Hematopoietic multipotent progenitor cell treated with erythropoietin and hydrocortisone succinate and interleukin-3 and kit ligand, for 4 days (in vitro differentiated cells): ENCODE data around the gene FREM1.
A peak's percentile ranks its signal among the peaks of the same experiment; 100 is the strongest.

ENCODE experiments used
- DNase-seq: peaks from one replicate; pipeline ENCODE4 v3.0.0-alpha.2; 2015

Gene FREM1

DNA sequence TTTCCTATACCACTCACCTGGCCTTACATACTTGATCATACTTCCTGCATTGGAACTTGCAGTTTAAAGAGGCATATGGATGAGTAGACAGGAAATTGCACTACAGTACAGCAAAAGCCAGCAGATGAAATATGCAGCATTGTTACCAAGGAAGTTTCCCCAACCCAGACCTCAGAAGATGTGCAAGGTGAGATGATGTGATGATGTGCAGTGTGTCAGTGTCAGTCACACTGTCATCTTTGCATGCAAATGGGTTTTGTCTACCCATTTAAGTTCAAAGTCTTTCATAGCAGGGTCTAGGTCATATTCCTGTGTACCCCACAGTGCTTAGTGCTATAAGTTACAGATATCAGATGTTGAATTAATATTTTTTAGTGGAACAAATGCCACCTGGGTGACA, 98.4 kb downstream of the FREM1 start:
- no peak for DNase-seq

DNA sequence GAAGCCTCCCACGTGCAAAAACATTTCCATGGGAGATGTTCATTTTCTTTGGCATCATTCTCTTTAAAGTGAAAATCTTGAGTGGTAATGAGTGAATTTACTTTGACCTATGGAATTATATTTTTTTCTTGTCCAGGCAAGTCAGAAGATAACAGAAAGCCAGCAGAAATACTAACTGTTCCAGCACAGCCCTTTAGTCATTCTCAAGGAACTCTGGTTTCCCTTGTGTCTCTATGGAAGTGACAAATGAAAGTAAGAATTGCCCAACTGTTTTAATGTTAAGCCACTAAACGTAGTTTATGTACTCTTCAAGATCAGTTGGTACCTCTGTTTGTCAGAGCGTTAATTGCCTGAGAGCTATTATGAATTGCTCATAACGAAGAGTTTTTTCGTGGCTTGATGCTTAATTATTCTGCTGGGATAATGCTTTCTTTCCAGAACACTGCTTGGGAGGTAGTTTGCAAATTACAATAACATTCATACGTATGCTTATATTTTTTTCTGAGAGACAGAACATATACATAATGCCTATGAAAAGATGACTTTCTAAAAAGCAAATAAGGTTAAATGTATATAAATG, 103.2 kb downstream of the FREM1 start:
- no peak for DNase-seq

DNA sequence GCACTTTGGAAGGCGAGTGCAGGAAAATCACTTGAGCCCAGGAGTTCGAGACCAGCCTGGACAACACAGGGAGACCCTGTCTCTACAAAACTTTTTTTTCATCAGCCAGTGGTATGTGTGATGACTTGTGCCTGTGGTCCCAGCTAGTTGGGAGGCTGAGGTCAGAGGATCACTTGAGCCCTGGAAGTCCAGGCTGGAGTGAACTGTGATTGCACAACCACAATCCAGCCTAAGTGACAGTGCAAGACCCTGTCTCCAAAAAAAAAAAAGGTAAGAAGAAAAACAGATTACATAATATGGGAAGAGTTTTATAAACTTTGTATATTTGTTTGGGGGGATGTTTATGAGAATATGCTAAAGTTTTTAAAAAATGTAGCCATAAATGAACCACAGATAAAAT, 111.2 kb downstream of the FREM1 start:
- no peak for DNase-seq

DNA sequence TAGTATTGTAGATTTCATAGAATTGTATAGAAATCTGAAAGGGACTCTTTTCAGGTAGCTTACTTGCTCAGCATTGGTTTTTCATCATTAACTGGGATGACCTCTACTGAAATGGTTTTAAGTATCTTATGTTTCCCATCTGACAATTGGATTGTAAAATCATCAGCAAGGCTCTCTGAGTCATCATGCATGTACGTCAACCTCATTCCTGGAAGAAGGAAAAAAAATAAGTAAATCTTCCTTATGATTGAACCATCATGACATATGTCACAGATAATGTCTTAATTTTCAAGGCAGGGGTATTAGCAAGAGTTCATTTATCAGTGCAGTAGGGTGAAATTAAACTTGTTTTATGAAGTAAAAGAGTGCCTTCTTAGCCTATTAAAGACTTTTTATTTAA, 112.8 kb downstream of the FREM1 start:
- no peak for DNase-seq

DNA sequence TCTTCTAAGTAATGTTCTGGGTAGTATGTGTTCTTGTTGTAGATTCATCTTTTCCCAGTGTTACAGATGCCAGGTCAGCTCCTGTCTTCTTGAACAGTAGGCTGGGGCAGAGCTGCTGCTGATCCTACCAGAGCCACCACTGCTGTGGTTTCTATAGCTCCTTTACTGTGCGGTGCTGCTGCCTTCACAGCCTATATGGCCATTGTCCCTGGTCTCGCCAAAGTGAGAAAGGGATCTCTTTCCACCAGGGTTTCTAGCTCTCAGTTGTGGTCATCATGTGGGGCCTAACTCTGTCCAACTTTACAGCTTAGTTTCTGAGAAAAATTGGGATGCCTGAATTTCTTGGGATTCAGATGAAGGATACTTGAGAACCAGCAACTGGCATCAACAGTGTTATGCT, 116.8 kb downstream of the FREM1 start:
- no peak for DNase-seq

DNA sequence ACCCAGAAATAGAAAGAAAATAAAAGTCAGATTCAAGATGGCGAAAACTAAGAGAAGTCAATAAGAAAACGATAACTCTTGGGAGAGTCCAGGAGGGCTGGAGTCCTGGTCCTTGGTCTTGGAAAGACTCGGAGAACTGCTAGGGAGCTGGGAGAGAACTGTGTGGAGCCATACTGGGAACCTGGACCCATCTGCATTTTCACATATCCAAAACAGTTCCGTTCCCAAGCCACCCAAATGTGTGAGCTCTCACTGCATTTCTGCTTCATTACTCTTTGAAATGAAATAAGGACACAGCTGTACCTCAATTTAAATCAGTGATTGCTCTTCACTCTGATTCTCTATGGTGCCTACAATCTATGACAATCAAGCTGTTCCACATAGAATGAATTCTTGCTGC, 119.6 kb downstream of the FREM1 start:
- DNase-seq, result no peak

DNA sequence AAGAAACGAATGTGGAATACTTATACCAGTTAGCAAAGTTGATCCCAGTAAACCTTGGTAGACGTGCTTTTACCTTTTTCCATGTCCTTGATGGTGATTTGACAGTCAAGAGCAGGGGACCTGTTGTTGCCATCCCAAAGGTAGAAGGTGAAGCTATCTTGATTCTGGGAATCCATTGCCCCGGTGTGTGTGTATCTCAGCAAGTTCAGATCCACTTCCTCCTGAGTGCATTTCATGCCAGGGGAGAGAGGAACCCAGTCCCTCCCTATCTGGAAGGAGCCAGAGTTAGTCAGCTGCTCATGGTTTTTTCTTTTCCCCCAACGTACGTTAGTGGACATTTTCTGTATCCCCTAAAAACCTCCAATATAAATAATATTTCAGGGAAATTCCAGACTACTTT, 121.4 kb downstream of the FREM1 start:
- no peak for DNase-seq

DNA sequence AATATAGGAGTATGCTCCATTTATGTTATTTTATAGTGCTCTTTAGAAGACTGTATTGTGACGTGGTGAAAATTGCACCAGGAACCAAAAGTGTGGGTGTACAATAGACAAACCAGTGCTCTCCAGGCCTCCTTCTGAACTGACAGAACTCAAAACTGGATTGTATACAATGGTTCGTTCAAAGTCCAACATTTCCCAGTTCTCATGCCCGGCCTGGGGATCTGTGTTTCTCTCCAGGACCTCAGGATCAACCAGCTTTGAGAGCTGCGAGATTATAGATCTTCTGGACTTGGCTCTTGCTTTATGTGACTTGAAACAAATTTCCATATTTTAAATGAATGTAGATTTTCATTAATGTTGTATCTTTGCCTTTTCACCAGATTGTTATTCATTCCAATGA, 126.9 kb downstream of the FREM1 start:
- DNase-seq, result no peak

DNA sequence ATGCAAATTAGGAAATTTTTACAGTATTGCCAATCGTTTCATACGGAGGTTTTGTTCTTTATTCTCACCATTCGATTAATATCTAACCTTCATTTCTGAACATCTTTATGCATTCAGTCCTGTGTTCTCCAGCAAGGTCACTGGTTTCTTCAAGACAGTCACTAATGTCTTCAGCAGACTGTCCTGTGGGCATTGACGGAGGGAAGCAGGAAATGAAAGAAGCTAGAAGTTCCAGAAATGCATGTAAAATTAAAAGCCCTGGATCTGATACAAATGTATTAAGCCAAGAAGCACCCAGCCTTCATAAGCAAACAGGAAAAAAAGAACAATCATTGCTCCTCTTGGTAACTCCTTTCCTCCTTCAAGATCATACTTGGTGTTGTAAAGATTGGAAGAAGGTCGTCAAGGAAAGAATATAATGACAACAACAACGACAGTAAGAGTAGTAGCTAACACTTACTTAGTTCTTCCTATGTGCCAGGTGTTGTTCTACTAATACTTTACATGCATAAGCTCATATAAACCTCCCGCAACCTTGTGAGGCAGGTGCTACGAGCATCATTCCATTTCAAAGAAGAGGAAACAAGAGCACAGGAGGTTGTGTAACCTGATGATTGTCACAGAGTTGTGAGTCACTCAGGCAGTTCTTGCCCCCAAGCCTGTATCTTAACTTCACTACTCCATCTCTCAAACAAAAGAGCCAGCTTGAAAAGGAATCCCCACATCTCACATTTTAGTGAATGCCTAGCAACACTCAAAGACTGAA, 127.8 kb downstream of the FREM1 start:
- no peak for DNase-seq

DNA sequence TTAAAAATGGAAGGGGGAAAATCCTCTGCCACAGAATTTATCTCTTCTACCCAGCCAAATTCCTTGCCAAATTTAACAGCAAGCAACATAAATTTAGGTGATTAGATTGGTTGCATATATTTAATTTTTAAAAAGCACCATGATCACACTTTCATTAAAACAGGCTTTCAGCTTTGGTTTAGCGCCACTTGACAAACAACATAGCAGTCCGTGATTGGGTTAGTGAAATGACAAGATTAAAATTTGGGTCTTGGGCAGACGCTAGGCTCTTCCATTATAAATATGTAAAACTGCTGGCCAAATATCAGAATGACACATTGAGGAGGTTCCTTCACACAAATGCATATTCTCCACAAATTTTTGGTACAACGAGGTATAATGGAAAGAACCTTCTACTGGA, 129.5 kb downstream of the FREM1 start:
- no peak for DNase-seq

DNA sequence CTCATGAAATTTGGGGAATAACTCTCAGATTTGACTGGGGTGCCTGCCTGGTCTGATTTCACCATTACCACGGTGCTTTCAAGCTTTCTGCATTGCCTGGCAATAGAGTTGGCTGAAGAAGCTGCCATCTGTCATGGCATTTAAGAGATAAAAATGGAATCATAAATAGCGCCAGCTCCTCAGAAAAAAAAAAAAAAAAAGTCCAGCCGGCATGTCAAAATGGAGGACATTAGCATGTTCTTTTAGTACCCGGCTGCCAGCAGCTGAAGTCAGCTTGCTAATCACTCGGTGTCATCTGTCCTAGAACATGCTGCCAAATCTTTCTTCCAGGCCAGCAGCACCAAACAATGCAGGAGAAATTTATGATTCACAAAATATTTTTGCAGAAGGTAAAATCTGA, 130.0 kb downstream of the FREM1 start:
- peak; percentile 14 for DNase-seq

DNA sequence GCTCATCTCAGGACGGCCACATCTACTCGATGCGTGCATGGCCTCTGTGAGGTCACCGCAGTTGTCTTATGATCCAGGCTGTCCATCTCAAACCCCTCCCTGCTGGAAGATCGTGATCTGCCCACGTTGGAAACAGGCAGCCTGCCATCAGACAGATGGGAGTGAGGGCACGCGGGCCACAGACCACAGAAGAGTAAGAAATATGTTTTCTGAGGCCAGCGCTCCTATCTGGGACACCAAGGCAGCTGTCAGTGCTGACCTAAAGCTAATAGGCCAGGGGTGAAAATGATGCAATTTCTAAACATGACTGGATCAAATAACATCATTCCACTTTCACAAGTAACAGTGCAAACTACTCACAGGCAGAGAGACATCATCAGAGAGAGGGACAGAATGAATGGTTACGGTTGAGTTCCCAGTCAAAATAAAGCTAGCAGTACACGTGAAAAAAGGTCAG, 130.6 kb downstream of the FREM1 start:
- DNase-seq, result peak; percentile 40

DNA sequence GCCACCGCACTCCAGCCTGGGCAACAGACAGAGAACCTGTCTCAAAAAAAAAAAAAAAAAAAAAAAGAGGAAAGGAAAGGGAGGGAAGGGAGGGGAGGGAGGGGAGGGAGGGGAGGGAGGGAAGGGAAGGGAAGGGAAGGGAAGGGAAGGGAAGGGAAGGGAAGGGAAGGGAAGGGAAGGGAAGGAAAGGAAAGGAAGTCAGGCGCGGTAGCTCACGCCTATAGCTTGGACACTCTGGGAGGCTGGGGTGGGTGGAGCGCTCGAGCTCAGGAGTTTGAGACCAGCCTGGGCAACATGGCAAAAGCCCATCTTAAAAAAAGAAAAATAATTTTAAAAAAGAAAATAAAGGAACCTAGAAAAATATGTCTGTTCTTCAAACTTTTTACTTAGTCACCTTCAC, 131.7 kb downstream of the FREM1 start:
- DNase-seq, result no peak

DNA sequence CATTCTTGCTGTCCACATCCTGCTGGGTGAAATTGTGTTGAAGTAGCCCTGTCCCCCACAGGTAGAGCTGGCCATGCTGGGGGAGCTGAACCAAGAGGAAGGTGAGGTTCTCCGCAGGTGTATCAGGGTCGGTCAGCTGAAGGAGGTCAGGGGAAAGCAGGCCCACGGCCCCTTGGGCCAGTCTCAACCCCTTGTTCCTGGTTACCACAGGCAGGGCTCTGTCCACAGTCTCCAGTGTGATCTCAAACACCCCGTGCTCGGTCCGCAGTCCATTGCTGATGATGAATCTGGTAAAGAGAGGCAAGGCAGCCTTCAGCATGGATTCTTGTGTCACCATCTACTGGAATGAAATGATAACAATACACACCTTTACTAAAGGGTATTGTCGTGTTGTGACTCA, 134.3 kb downstream of the FREM1 start:
- no peak for DNase-seq

DNA sequence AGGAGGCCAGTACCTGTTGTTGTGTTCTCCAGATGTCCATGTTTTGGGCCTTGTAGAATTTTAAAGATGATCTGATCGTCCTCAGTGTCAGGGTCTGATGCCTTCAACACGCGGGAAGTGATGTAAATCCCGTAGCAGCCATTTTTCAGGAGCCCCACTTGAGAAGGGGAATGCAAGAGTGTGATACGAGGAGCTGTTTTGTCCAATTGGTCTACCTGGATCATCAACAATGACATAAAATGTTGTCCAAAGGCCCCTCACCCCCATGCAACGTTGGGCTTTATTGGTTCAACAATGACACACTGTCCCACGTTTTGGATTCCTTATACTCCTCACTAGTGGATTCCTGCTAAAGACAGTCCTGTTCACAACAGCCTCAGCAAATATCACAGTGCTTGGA, 139.6 kb downstream of the FREM1 start:
- DNase-seq, result no peak

DNA sequence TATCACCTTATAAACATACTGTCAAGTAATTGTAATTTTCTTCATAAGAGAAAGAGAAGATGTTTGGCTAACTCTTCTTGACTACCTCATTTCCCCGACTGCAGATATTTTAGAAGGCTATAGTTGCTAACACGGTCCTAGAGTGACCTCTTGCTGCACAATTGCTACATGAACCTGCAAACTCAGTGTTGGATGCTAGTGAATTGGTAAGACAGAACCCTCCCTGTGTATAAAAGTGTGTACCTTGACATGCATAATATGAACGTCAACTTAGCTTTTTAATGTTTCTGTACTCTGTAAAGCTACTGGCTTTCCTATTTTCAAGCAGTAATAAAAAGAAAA, 141.0 kb downstream of the FREM1 start:
- peak; percentile 29 for DNase-seq

DNA sequence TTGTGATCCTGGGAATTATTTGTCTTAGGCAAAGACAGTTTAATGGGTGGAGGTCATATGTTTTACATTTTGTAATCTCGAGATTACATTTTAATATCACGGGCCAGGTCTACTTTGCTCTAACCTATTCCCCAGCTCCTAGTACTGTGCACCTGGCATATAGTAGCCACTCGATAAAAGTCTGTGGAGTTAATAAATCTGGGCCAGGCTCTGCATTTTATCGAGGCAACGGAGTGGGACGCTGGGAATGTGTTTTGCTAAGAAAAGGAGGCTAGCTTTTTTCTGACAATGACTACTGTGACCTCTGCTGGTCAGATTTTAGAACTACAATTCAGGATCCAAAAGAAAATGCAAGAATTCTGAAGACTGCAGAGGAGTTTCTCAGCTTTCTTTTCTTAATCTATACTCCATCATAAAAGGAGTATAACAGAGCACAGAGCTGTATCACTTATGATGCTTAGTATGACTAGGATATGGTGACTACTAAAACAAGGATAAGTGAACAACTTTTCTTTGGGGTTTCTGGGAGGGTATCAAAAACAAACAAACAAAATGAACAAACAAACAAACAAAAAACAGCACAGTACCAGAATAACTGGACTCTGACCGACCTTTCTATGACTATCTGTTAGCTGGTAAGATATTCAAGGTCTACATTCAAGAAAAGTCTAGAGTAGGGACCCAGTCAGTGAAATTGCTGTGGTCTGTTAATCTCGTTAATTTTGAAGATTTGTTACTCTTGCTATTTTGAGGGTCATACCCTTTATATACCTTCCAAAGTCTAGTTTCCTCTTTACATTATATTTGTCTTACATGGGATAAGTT, 141.6 kb downstream of the FREM1 start:
- DNase-seq, result peak; percentile 73

DNA sequence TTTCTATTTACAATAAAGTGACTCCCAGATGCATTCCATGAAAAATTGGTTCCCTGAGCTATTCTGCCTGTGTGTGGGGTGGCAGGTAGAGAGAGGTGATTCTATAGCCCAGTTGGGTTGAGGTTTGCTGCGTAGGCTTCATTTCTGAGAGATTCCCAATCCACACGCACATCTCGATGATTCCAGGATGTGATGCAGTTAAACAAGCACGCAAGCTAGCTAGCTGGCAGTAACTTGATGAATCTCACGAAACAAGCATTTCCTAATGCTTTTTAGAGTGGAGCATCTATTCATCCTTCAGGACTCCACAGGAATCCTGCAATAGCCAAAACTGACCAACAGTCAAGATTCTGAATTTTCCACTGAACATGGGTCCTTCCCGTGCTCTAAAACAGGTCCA, 143.9 kb downstream of the FREM1 start:
- DNase-seq, result no peak

DNA sequence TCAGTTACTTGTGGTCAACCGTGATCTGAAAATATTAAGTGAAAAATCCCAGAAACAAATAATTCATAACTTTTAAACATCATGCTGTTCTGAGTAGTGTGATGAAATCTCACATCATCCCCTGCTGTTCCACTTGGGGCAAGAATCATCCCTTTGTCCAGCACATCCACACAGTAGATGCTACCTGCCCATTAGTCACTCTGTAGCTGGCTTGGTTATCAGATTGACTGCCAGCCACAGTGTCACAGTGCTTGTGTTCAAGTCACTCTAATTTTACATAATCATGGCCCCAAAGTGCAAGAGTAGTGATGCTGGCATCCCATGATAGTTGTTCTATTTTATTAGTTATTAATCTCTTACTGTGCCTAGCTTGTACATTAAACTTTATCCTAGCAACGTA, 148.6 kb downstream of the FREM1 start:
- no peak for DNase-seq

DNA sequence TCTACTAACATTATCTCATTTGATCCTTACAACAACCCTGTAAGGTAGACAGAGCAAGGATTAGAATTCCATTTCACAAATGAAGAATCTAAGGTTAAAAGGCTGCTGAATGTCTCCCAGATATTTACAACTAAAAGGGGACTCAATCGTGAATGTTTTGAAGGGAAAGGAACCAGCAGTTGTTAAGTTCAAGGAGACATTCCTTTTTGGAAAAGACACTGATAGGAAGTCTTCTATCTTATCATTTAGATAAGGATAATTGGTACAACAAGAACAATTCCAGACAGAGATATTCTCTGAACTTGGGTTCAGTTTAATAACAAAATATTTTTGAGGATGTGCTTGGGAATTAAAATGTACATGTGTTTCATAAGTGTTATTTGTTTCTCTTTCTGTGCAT, 150.2 kb downstream of the FREM1 start:
- no peak for DNase-seq

DNA sequence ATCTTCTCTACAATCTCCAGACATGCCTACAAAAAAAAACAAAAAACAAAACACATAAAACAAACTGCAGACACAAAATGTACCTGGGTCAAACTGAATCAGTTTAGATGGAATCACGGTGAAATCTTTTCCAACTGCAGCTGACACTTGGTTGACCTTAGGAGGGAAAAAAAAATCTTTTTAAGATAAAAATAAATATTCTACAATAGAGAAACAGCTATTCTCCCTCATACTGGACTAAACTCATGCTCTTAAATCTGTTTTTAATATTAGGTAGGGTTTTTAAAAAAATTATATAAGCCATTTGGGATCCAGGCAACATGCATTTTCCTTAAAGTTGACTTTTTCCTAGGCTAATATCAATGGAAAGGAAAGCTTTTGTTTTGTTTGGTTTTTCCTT, 153.9 kb downstream of the FREM1 start:
- no peak for DNase-seq

DNA sequence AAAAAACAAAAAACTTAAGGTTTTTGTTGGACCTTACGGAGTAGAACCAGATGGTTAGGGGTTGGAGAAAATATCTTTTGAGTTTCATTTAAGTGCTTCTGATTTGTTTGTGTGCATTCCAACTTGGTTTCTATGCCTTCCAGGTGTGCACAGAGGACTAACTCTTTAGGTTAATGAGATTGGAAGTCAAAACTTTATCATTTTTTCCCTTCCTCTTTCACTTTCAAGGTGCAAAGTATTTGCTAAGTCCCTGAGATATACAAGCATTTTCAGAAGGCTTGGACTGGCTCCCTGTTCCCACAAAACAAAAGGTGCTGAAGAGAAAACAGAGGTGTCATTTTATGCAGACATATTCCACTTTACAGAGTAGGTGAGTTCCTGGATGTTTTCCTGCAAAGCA, 157.4 kb downstream of the FREM1 start:
- DNase-seq, result no peak

DNA sequence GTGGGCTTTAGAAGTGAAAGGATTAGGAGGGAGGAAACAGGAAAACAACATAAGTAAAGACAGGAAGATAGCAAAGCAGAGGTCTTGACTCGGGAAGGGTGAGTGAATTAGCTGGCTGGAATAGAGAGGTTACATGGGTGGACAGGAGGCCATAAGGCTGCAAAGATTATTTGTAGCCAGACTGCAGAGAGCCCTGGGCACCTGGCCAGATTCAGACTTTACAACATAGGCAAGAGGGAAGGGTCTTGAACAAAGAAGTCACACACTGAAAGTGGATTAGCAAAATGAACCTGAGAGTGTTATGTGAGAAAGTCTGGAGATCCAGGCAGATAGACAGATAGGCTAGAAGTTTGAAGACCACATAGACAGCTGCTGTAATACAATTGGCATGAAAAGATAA, 158.0 kb downstream of the FREM1 start:
- DNase-seq, result peak; percentile 8

DNA sequence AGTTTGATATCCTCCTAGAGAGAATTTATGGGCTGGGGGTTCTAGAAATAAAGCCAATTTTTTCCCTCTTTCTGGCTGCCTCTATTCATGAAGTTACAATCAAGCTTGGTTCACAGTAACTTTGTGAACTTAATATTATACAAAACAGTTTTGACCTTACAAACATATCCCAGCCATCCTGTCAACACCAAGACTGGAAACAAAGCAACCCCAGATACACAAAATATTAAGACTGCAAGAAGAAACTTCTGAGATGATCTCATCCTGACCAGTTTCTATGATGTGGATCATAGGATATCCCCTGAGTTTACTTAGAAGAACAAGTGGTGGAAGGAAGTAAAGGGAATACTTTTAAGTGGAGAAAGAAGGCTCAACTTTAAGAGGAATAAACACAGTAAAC, 159.4 kb downstream of the FREM1 start:
- DNase-seq, result no peak
